Measurements from ENCODE around the gene TAF1C. TPM values are rescaled to one million over a fixed set of nuclear protein-coding genes. Genes with fewer than 3 reads are reported as not detected.

The TAF1C gene
- total and polyA plus RNA-seq, 9 of the 15 experiments (the other 6 are each of a cell fraction or from before 2014, with no cell fraction given) = 1.5 to 74.8 (median 21.0) TPM

DNA sequence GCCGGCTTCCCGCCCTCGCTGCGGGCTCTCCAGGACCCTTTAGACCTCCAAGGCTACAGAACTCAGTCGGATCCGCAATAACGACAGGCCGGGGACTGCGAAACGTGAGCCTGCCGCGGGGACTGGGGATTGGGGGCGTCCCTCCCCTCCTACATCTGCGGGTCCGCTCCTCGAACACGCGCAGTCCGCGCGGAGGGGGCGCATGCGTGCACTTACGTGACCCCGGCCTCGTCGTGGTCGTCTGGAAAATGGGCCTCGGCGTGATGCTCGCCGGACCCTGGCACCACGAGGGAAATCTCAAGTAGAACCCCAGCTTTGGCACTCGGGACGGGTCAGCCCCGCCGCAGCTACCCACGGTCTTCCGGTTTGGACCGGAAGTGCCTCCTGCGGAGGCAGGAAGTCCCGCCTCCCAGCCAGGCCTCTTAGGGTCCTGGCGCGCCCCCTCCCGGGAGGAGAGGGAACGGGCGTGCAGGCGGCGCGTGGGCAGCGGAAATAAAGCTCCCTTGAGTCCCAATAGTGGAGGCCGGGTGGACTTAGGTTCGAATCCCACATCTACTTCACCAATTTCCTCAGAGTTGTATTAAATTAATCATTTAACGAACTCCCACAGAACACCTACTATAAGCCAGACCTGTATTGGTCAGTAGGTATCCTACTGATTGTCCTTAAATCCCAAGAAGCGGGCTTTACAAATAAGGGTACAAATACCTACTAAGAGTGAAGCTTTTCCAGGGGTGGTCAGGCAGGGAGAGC lies at the start of gene TAF1C (continued):
- TF ChIP-seq, protein P1, sequence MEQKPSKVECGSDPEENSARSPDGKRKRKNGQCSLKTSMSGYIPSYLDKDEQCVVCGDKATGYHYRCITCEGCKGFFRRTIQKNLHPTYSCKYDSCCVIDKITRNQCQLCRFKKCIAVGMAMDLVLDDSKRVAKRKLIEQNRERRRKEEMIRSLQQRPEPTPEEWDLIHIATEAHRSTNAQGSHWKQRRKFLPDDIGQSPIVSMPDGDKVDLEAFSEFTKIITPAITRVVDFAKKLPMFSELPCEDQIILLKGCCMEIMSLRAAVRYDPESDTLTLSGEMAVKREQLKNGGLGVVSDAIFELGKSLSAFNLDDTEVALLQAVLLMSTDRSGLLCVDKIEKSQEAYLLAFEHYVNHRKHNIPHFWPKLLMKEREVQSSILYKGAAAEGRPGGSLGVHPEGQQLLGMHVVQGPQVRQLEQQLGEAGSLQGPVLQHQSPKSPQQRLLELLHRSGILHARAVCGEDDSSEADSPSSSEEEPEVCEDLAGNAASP (IDR thresholded peaks at IDR 0.05) = no peak
- TF ChIP-seq ZNF324 (CRISPR knock-in tag; IDR thresholded peaks at IDR 0.05) (no peak), POLR2G (IDR thresholded peaks at IDR 0.05; ENCODE audit: low read depth, low read length) (peak; percentile 83), KDM2B (CRISPR knock-in tag; IDR thresholded peaks at IDR 0.05) (peak; percentile 82), DDX20 (tag; IDR thresholded peaks at IDR 0.05; ENCODE audit: low read depth) (no peak), ZNF586 (CRISPR knock-in tag; conservative IDR thresholded peaks at IDR 0.05) (no peak), SAFB (IDR thresholded peaks at IDR 0.05; ENCODE audit: borderline replicate concordance, low read depth, low read length) (no peak), ZNF436 (CRISPR knock-in tag; IDR thresholded peaks at IDR 0.05) (no peak), ZZZ3 (IDR thresholded peaks at IDR 0.05) (no peak), CHD4 (IDR thresholded peaks at IDR 0.05; ENCODE audit: insufficient read depth, insufficient replicate concordance, low read depth, low read length, poor library complexity, severe bottlenecking) (no peak), JUNB (CRISPR knock-in tag; conservative IDR thresholded peaks at IDR 0.05) (no peak), ELF2 (CRISPR knock-in tag; IDR thresholded peaks at IDR 0.05) (peak; percentile 95), CHD1 (IDR thresholded peaks at IDR 0.05; ENCODE audit: low read length) (no peak), HIVEP1 (CRISPR knock-in tag; IDR thresholded peaks at IDR 0.05) (no peak), TARDBP (IDR thresholded peaks at IDR 0.05) (0 out of 2 replicates have a peak, but pooled peaks have one; percentile 53), CEBPB (tag; IDR thresholded peaks at IDR 0.05) (no peak), NCOR1 (IDR thresholded peaks at IDR 0.05) (no peak), MAFK (IDR thresholded peaks at IDR 0.05; ENCODE audit: low read length) (peak; percentile 4; the same call in 1 of the 2 replicates), NFE2L1 (tag; IDR thresholded peaks at IDR 0.05; ENCODE audit: borderline replicate concordance, low read depth) (no peak), ZNF384 (IDR thresholded peaks at IDR 0.05; ENCODE audit: low read depth, low read length) (0 out of 2 replicates have a peak, but pooled peaks have one; percentile 2)
- TF ChIP-seq, protein P2, sequence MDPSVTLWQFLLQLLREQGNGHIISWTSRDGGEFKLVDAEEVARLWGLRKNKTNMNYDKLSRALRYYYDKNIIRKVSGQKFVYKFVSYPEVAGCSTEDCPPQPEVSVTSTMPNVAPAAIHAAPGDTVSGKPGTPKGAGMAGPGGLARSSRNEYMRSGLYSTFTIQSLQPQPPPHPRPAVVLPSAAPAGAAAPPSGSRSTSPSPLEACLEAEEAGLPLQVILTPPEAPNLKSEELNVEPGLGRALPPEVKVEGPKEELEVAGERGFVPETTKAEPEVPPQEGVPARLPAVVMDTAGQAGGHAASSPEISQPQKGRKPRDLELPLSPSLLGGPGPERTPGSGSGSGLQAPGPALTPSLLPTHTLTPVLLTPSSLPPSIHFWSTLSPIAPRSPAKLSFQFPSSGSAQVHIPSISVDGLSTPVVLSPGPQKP (CRISPR knock-in tag; IDR thresholded peaks at IDR 0.05) = no peak
- TF ChIP-seq, protein P3, sequence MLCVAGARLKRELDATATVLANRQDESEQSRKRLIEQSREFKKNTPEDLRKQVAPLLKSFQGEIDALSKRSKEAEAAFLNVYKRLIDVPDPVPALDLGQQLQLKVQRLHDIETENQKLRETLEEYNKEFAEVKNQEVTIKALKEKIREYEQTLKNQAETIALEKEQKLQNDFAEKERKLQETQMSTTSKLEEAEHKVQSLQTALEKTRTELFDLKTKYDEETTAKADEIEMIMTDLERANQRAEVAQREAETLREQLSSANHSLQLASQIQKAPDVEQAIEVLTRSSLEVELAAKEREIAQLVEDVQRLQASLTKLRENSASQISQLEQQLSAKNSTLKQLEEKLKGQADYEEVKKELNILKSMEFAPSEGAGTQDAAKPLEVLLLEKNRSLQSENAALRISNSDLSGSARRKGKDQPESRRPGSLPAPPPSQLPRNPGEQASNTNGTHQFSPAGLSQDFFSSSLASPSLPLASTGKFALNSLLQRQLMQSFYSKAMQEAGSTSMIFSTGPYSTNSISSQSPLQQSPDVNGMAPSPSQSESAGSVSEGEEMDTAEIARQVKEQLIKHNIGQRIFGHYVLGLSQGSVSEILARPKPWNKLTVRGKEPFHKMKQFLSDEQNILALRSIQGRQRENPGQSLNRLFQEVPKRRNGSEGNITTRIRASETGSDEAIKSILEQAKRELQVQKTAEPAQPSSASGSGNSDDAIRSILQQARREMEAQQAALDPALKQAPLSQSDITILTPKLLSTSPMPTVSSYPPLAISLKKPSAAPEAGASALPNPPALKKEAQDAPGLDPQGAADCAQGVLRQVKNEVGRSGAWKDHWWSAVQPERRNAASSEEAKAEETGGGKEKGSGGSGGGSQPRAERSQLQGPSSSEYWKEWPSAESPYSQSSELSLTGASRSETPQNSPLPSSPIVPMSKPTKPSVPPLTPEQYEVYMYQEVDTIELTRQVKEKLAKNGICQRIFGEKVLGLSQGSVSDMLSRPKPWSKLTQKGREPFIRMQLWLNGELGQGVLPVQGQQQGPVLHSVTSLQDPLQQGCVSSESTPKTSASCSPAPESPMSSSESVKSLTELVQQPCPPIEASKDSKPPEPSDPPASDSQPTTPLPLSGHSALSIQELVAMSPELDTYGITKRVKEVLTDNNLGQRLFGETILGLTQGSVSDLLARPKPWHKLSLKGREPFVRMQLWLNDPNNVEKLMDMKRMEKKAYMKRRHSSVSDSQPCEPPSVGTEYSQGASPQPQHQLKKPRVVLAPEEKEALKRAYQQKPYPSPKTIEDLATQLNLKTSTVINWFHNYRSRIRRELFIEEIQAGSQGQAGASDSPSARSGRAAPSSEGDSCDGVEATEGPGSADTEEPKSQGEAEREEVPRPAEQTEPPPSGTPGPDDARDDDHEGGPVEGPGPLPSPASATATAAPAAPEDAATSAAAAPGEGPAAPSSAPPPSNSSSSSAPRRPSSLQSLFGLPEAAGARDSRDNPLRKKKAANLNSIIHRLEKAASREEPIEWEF (CRISPR knock-in tag; IDR thresholded peaks at IDR 0.05) = no peak
